ENCODE measurements around the gene AGER.

DNA sequence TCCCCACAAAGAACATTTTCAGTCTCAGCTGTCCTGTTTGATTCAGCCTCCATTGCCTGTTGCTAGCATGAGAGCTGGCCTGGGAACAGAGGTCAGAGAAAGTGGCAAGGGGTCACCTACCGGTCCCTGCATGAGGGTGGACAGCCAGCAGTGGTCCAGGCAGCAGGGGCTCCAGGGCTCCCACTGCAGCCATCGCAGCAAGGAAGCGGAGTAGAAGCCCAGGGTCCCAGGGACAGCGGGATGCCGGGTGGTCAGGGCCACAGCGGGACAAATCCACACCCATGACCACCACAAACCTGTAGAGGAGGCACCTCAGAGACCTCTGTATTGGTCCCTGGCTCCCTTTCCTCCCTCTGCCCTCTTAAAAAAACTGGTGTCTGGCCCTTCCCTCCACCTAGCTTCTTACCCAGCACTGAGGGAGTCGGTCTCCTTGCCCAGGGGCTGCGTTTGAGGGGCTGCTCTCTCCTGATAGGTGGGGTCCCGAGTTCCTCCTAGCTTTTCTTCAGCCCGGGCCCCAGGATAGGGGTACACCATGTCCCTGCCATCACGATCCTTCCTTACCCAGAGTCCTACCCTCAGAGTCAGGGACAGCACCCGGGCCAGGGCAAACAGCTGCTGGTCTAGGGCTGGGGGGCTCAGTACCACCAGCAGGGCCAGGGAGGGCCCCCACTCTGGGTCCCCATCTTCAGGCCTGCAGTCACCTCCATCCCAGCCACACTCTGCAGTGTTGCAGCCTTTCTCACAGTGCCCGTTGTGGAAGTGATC, 16.8 kb upstream of the AGER start:
- TF ChIP-seq, protein P1, sequence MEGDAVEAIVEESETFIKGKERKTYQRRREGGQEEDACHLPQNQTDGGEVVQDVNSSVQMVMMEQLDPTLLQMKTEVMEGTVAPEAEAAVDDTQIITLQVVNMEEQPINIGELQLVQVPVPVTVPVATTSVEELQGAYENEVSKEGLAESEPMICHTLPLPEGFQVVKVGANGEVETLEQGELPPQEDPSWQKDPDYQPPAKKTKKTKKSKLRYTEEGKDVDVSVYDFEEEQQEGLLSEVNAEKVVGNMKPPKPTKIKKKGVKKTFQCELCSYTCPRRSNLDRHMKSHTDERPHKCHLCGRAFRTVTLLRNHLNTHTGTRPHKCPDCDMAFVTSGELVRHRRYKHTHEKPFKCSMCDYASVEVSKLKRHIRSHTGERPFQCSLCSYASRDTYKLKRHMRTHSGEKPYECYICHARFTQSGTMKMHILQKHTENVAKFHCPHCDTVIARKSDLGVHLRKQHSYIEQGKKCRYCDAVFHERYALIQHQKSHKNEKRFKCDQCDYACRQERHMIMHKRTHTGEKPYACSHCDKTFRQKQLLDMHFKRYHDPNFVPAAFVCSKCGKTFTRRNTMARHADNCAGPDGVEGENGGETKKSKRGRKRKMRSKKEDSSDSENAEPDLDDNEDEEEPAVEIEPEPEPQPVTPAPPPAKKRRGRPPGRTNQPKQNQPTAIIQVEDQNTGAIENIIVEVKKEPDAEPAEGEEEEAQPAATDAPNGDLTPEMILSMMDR (conservative IDR thresholded peaks at IDR 0.05; ENCODE audit: low read length), result no peak
- no peak for TF ChIP-seq EZH2phosphoT487 (IDR thresholded peaks at IDR 0.05; ENCODE audit: borderline replicate concordance)

Measured in Loucy (cell line).